ENCODE measurements around the gene SNRPA. TPM values are rescaled to one million over a fixed set of nuclear protein-coding genes. Genes with fewer than 3 reads are reported as not detected.

Gene SNRPA
- 159 and 164 TPM in 2 replicates for polyA plus RNA-seq (2013)

GRCh38 chr19:40750874-40751537, at the start of gene SNRPA:
SNRPA (plus strand) TSS chr19:40751203; CDS start chr19:40751409, 206 bp downstream.
- WGBS (ENCODE audit: extremely low coverage, insufficient coverage, insufficient read length): no CpG with 5 or more reads among the region's 46 CpGs
- H3K27ac ChIP-seq (ENCODE audit: low read depth, low read length): peak within 1 kb of the TSS; percentile 91

DNA sequence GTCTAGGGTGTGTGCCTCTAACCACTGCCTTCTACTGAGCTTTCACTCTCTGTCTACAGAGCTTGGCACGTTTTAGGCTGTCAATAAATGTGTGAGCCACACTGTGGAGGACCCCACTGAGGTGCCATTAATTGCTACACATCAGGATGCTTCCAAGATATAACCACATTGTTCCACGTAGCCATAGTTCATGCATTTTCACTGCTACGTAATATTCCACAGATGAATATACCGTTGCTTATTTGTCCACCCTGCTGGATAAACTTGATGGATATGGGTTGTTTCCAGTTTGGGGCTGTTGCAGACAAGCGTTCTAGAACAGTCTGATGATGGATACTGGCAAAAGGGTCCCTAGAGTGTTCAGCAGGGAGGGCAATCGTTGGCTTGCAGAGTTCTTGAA, 49.2 kb upstream of the SNRPA start:
- H3K27ac ChIP-seq (ENCODE audit: low read depth, low read length): no peak overlapping the region
- H3K4ac ChIP-seq (ENCODE audit: low read depth, low read length): no peak overlapping the region
- H4K8ac ChIP-seq (ENCODE audit: low read depth, low read length): no peak overlapping the region
- H3K79me1 ChIP-seq (ENCODE audit: low read length): no peaks in the 10 kb centered on the region
- no peak overlapping the region for H3K23ac ChIP-seq (ENCODE audit: low read length)
- no peak overlapping the region for H2AFZ ChIP-seq (ENCODE audit: insufficient read depth, low read length, poor library complexity)
- no peak overlapping the region for H4K91ac ChIP-seq (ENCODE audit: low read depth, low read length)
- no peak overlapping the region for H3K4me2 ChIP-seq (ENCODE audit: low read length)
- H3K9ac ChIP-seq (ENCODE audit: low read length): no peak overlapping the region
- H3K9me3 ChIP-seq (ENCODE audit: insufficient read depth, low read depth, low read length): no peaks in the 10 kb centered on the region
- no peak for DNase-seq
- H2BK120ac ChIP-seq (ENCODE audit: insufficient read depth, low read length, poor library complexity): no peak overlapping the region
- H3K27me3 ChIP-seq (ENCODE audit: insufficient read depth, low read length): no peaks in the 10 kb centered on the region
- H3K14ac ChIP-seq (ENCODE audit: low read length): no peak overlapping the region
- no peak overlapping the region for H3K4me3 ChIP-seq (ENCODE audit: low read depth, low read length)
- H2BK5ac ChIP-seq (ENCODE audit: low read depth, low read length, poor library complexity): no peak overlapping the region
- no peaks in the 10 kb centered on the region for H3K4me1 ChIP-seq (ENCODE audit: control insufficient read depth in 1 of 2, insufficient read depth in 2 of 2, low read length in 2 of 2)
- H2AK5ac ChIP-seq (ENCODE audit: low read length): no peak overlapping the region
- no peak overlapping the region for H2BK12ac ChIP-seq (ENCODE audit: low read length)
- no CpG with 5 or more reads among the region's 6 CpGs for WGBS (ENCODE audit: extremely low coverage, insufficient coverage, insufficient read length)
- peaks cover 41 to 48% of the 10 kb centered on the region in 2 experiments for H3K36me3 ChIP-seq (ENCODE audit: control insufficient read depth in 1 of 2, insufficient read depth in 2 of 2, low read length in 2 of 2)
- H4K12ac ChIP-seq (ENCODE audit: low read depth, low read length): no peak overlapping the region
- no peak overlapping the region for H3K18ac ChIP-seq (ENCODE audit: low read length)
- H3K79me2 ChIP-seq (ENCODE audit: control insufficient read depth, insufficient read depth, low read length, poor library complexity): no peaks in the 10 kb centered on the region

More at GRCh38 chr19:40750874-40751537, at the start of gene SNRPA:
- Histone ChIP-seq H3K36me3 (ENCODE audit: control insufficient read depth in 1 of 2, insufficient read depth in 2 of 2, low read length in 2 of 2) (peaks cover 9 to 11% of the 10 kb centered on the region in 2 experiments), H3K23ac (ENCODE audit: low read length) (no peak within 1 kb of the TSS), H3K79me2 (ENCODE audit: control insufficient read depth, insufficient read depth, low read length, poor library complexity) (peaks cover 35% of the 10 kb centered on the region), H3K18ac (ENCODE audit: low read length) (peak within 1 kb of the TSS; percentile 90), H3K4me1 (ENCODE audit: control insufficient read depth in 1 of 2, insufficient read depth in 2 of 2, low read length in 2 of 2) (peaks cover 33 to 34% of the 10 kb centered on the region in 2 experiments), H2BK5ac (ENCODE audit: low read depth, low read length, poor library complexity) (peak within 1 kb of the TSS; percentile 92), H3K79me1 (ENCODE audit: low read length) (peaks cover 29% of the 10 kb centered on the region), H3K14ac (ENCODE audit: low read length) (peak within 1 kb of the TSS; percentile 94), H3K4ac (ENCODE audit: low read depth, low read length) (peak within 1 kb of the TSS; percentile 98), H3K9me3 (ENCODE audit: insufficient read depth, low read depth, low read length) (no peaks in the 10 kb centered on the region), H4K8ac (ENCODE audit: low read depth, low read length) (peak within 1 kb of the TSS; percentile 98), H3K9ac (ENCODE audit: low read length) (peak within 1 kb of the TSS; percentile 97), H3K27me3 (ENCODE audit: insufficient read depth, low read length) (no peaks in the 10 kb centered on the region), H2AK5ac (ENCODE audit: low read length) (peak within 1 kb of the TSS; percentile 93), H4K91ac (ENCODE audit: low read depth, low read length) (peak within 1 kb of the TSS; percentile 98), H3K4me3 (ENCODE audit: low read depth, low read length) (peak within 1 kb of the TSS; percentile 93), H4K12ac (ENCODE audit: low read depth, low read length) (peak within 1 kb of the TSS; percentile 83), H2AFZ (ENCODE audit: insufficient read depth, low read length, poor library complexity) (peak within 1 kb of the TSS; percentile 62), H2BK12ac (ENCODE audit: low read length) (peak within 1 kb of the TSS; percentile 30), H2BK120ac (ENCODE audit: insufficient read depth, low read length, poor library complexity) (peak within 1 kb of the TSS; percentile 91), H3K4me2 (ENCODE audit: low read length) (peak within 1 kb of the TSS; percentile 68)
- DNase-seq: peak; percentile 99 to 100

DNA sequence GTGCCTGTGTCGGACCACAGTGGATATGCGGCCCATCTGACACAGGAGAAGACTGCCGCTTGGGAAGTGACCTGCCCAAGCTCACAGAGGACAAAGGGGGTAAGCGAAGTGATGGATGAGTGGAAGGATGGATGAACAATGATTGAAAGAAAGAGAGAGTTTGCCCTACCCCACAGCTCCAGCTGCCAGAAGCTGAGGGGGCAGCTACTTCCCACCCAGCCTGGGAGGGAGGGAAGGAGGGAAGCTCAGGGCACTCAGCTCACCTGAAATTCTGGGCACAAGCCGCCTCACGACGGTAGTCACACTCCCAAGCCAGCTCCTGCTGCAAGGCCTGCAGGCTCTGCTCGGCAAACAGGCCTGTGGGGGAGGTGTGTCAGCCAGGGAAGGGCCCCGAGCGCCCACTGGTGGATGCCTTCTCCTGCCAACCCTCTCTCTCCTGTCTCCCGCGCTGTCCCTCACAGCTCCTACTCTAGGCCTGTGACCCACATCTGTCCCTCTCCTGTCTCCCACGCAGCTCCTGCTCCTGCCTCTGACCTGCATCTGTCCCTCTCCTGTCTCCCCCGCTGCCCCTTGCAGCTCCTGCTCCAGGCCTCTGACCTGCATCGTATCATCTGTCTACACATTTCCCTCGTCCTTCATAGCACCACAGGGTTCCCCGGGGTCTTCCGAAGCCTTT, 48.5 kb upstream of the SNRPA start:
- no peak overlapping the region for H3K23ac ChIP-seq (ENCODE audit: low read length)
- H3K9ac ChIP-seq (ENCODE audit: low read length): no peak overlapping the region
- H3K18ac ChIP-seq (ENCODE audit: low read length): no peak overlapping the region
- DNase-seq: peak in 1 of 2 donors; percentile 54
- H2BK5ac ChIP-seq (ENCODE audit: low read depth, low read length, poor library complexity): no peak overlapping the region
- H3K4me1 ChIP-seq (ENCODE audit: control insufficient read depth in 1 of 2, insufficient read depth in 2 of 2, low read length in 2 of 2): no peaks in the 10 kb centered on the region
- H2AFZ ChIP-seq (ENCODE audit: insufficient read depth, low read length, poor library complexity): no peak overlapping the region
- no peaks in the 10 kb centered on the region for H3K79me2 ChIP-seq (ENCODE audit: control insufficient read depth, insufficient read depth, low read length, poor library complexity)
- peaks cover 38 to 47% of the 10 kb centered on the region in 2 experiments for H3K36me3 ChIP-seq (ENCODE audit: control insufficient read depth in 1 of 2, insufficient read depth in 2 of 2, low read length in 2 of 2)
- H3K79me1 ChIP-seq (ENCODE audit: low read length): no peaks in the 10 kb centered on the region
- H2AK5ac ChIP-seq (ENCODE audit: low read length): no peak overlapping the region
- no peaks in the 10 kb centered on the region for H3K9me3 ChIP-seq (ENCODE audit: insufficient read depth, low read depth, low read length)
- H3K4me3 ChIP-seq (ENCODE audit: low read depth, low read length): no peak overlapping the region
- H4K12ac ChIP-seq (ENCODE audit: low read depth, low read length): no peak overlapping the region
- H3K14ac ChIP-seq (ENCODE audit: low read length): no peak overlapping the region
- no peak overlapping the region for H4K91ac ChIP-seq (ENCODE audit: low read depth, low read length)
- H3K4me2 ChIP-seq (ENCODE audit: low read length): no peak overlapping the region
- H4K8ac ChIP-seq (ENCODE audit: low read depth, low read length): no peak overlapping the region
- H2BK120ac ChIP-seq (ENCODE audit: insufficient read depth, low read length, poor library complexity): no peak overlapping the region
- H3K27ac ChIP-seq (ENCODE audit: low read depth, low read length): no peak overlapping the region
- H3K27me3 ChIP-seq (ENCODE audit: insufficient read depth, low read length): no peaks in the 10 kb centered on the region
- no peak overlapping the region for H2BK12ac ChIP-seq (ENCODE audit: low read length)
- WGBS (ENCODE audit: extremely low coverage, insufficient coverage, insufficient read length): no CpG with 5 or more reads among the region's 18 CpGs
- H3K4ac ChIP-seq (ENCODE audit: low read depth, low read length): no peak overlapping the region

GRCh38 chr19:40703029-40703755, 47.8 kb upstream of the SNRPA start:
- no CpG with 5 or more reads among the region's 24 CpGs for WGBS (ENCODE audit: extremely low coverage, insufficient coverage, insufficient read length)
- H2BK120ac ChIP-seq (ENCODE audit: insufficient read depth, low read length, poor library complexity): no peak overlapping the region

More at GRCh38 chr19:40703029-40703755, 47.8 kb upstream of the SNRPA start:
- no peak overlapping the region for H3K9ac ChIP-seq (ENCODE audit: low read length)
- H3K79me2 ChIP-seq (ENCODE audit: control insufficient read depth, insufficient read depth, low read length, poor library complexity): no peaks in the 10 kb centered on the region
- H4K12ac ChIP-seq (ENCODE audit: low read depth, low read length): no peak overlapping the region
- H4K8ac ChIP-seq (ENCODE audit: low read depth, low read length): no peak overlapping the region
- no peaks in the 10 kb centered on the region for H3K9me3 ChIP-seq (ENCODE audit: insufficient read depth, low read depth, low read length)
- no peak overlapping the region for H2AK5ac ChIP-seq (ENCODE audit: low read length)
- H3K23ac ChIP-seq (ENCODE audit: low read length): no peak overlapping the region
- no peak overlapping the region for H3K4me2 ChIP-seq (ENCODE audit: low read length)
- peaks cover 38 to 49% of the 10 kb centered on the region in 2 experiments for H3K36me3 ChIP-seq (ENCODE audit: control insufficient read depth in 1 of 2, insufficient read depth in 2 of 2, low read length in 2 of 2)
- H2BK5ac ChIP-seq (ENCODE audit: low read depth, low read length, poor library complexity): no peak overlapping the region
- H2AFZ ChIP-seq (ENCODE audit: insufficient read depth, low read length, poor library complexity): no peak overlapping the region
- no peak overlapping the region for H3K27ac ChIP-seq (ENCODE audit: low read depth, low read length)
- H3K4ac ChIP-seq (ENCODE audit: low read depth, low read length): no peak overlapping the region
- H3K4me3 ChIP-seq (ENCODE audit: low read depth, low read length): no peak overlapping the region
- no peak overlapping the region for H4K91ac ChIP-seq (ENCODE audit: low read depth, low read length)
- H2BK12ac ChIP-seq (ENCODE audit: low read length): no peak overlapping the region
- H3K79me1 ChIP-seq (ENCODE audit: low read length): no peaks in the 10 kb centered on the region
- no peak overlapping the region for H3K14ac ChIP-seq (ENCODE audit: low read length)
- no peaks in the 10 kb centered on the region for H3K4me1 ChIP-seq (ENCODE audit: control insufficient read depth in 1 of 2, insufficient read depth in 2 of 2, low read length in 2 of 2)
- no peak for DNase-seq
- no peaks in the 10 kb centered on the region for H3K27me3 ChIP-seq (ENCODE audit: insufficient read depth, low read length)
- H3K18ac ChIP-seq (ENCODE audit: low read length): no peak overlapping the region
